HepG2 (cell line): Measurements from ENCODE around the gene CAPN3.
"Not testable (repeated sequence)": the region's sequence is repeated elsewhere in the genome, so short reads cannot be mapped to it uniquely, and the experiment has no call there.

Experiments
- CTCF ChIP-seq: sonication (generic); formaldehyde crosslinking; IDR thresholded peaks from 2 replicates; pipeline ENCODE4 v1.5.0; 2020; ENCODE audit warnings: mild to moderate bottlenecking, missing genetic modification reagents, moderate library complexity
- DDIT3 ChIP-seq: sonication (generic); formaldehyde crosslinking; IDR thresholded peaks from 2 replicates; pipeline ENCODE4 v1.4.0; 2020; ENCODE audit warnings: mild to moderate bottlenecking, missing genetic modification reagents
- ELF4 ChIP-seq: sonication (generic); formaldehyde crosslinking; IDR thresholded peaks from 2 replicates; pipeline ENCODE4 v1.5.0; 2020; ENCODE audit warnings: missing genetic modification reagents, mild to moderate bottlenecking, moderate library complexity, borderline replicate concordance
- EZH2 ChIP-seq: conservative IDR thresholded peaks from 2 replicates; pipeline ENCODE4 v1.6.1; 2012; ENCODE audit warnings: mild to moderate bottlenecking, low read depth, low read length, moderate library complexity
- GABPA ChIP-seq, 2 experiments: IDR thresholded peaks; 2 replicates each; pipeline ENCODE4 v1.6.1; 2011 to 2016; ENCODE audit warnings: low read depth in 2 of 2, low read length in 1 of 2, missing biosample characterization in 1 of 2, missing genetic modification characterization in 1 of 2
- HOXA7 ChIP-seq: sonication (generic); formaldehyde crosslinking; IDR thresholded peaks from 2 replicates; pipeline ENCODE4 v1.8.1; 2022; ENCODE audit warnings: mild to moderate bottlenecking, missing genetic modification reagents, moderate library complexity
- MTF2 ChIP-seq: sonication (generic); formaldehyde crosslinking; IDR thresholded peaks from 2 replicates; pipeline ENCODE4 v1.5.0; 2020; ENCODE audit warnings: missing genetic modification reagents, borderline replicate concordance
- TAF1 ChIP-seq: sonication (generic); formaldehyde crosslinking; IDR thresholded peaks from 2 replicates; pipeline ENCODE4 v1.4.0; 2020; ENCODE audit warnings: missing genetic modification reagents
- TBX3 ChIP-seq: fragments of 450-650 bp; IDR thresholded peaks from 2 replicates; pipeline ENCODE4 v1.6.1; 2017; ENCODE audit warnings: antibody characterized with exemption, mild to moderate bottlenecking, inconsistent platforms, borderline replicate concordance
- ZFP36 ChIP-seq: fragments of 150-350 bp; IDR thresholded peaks from 2 replicates; pipeline ENCODE4 v1.6.1; 2018; ENCODE audit warnings: borderline replicate concordance, low read length, low read depth; ENCODE audit not compliant: partially characterized antibody
- ZNF337 ChIP-seq: sonication (generic); formaldehyde crosslinking; IDR thresholded peaks from 2 replicates; pipeline ENCODE4 v1.5.1; 2020; ENCODE audit warnings: missing genetic modification reagents, low read depth, mild to moderate bottlenecking, borderline replicate concordance
- ZNF672 ChIP-seq: sonication (generic); formaldehyde crosslinking; IDR thresholded peaks from 2 replicates; pipeline ENCODE4 v1.8.1; 2022; ENCODE audit warnings: missing genetic modification reagents
- ZNF792 ChIP-seq: IDR thresholded peaks from 2 replicates; pipeline ENCODE4 v1.6.1; 2016

DNA sequence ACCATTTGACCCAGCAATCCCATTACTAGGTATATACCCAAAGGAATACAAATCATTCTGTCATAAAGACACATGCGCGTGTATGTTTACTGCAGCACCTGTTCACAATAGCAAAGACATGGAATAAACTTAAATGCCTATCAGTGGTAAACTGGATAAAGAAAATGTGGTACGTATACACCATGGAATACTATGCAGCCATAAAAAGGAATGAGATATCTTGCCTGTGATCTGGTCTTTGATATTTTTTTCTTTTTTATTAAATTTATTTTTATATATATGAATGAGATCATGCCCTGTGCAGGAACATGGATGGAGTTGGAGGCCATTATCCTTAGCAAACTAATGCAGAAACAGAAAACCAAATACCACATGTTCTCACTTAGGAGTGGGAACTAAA, 22.2 kb upstream of the CAPN3 start:
- not testable (repeated sequence) for TF ChIP-seq DDIT3 (CRISPR knock-in tag); CTCF (CRISPR knock-in tag); TAF1 (CRISPR knock-in tag); ELF4 (CRISPR knock-in tag); ZNF337 (CRISPR knock-in tag); GABPA (IDR thresholded peaks at IDR 0.05; ENCODE audit: low read depth, low read length); GABPA (CRISPR knock-in tag; IDR thresholded peaks at IDR 0.05; ENCODE audit: low read depth); ZFP36; EZH2; MTF2 (CRISPR knock-in tag); ZNF672 (CRISPR knock-in tag); ZNF792 (CRISPR knock-in tag); TBX3; HOXA7 (CRISPR knock-in tag)
